Activated gamma-delta T cell (primary cell): ENCODE measurements around the gene ENO1.

Experiments
- DNase-seq: peaks from one replicate; lab custom pipeline; 2025; lab: John Stamatoyannopoulos, UW

The ENO1 gene

DNA sequence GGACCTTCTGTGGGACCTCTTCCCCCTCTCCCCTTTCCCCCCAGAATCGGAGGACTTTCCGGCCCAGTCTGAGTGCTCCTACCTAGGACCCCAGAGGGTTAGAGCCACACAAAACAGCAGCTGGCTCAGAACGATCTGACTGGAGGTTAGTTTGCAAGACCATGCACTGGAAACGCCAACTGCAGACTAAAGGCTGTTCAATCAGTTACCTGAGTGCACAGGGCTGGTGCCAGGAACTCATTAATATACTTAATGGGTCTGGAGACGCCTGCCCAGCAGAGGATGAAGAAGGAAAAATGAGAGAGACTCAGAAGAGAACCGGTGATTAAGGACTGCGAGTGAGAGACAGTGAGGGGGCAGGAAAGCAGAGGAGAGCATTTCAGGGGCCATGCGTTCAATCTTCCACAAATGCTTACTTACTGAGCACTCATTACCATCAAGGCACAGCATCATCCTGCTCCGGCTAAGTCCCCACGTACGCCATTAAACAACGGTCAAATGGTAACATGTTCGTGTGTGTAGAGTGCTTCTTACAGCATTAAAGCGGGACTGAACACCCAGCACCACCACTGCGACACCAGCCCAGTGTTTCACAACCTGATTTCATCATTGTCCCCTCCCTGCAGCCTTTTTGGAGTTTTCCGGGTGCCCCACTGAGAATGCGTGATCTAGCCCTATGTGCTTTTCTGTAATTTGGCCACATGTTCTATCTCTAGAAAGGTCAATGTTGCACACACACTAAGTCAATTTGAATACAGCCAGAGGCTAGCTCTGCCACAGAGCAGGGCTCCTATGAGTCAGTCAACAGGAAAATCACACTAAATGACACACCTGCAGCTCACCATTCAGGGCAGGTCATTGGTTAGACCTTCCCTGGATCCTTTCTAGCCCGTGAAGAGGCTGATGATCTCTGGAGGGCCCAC lies 7.6 kb downstream of the ENO1 start:
- DNase-seq = no peak

DNA sequence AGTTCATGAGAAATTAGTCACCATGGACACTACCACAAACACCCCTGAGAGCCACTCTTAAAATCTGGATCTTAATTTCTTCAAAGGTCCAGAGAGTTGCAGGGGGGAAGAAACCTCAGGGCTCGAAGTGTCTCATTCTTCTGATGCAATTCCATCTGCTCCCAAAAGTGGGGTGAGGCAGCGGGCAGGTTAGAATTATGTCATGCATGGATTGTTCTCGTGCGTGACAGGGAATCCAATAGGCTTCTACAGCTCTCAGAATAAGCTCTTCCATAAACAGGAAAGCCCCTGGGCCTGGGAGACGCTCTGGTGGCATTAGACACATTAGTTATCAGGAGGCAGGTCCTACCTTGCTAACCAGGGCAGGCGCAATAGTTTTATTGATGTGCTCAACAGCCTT lies 8.4 kb downstream of the ENO1 start:
- DNase-seq = no peak

DNA sequence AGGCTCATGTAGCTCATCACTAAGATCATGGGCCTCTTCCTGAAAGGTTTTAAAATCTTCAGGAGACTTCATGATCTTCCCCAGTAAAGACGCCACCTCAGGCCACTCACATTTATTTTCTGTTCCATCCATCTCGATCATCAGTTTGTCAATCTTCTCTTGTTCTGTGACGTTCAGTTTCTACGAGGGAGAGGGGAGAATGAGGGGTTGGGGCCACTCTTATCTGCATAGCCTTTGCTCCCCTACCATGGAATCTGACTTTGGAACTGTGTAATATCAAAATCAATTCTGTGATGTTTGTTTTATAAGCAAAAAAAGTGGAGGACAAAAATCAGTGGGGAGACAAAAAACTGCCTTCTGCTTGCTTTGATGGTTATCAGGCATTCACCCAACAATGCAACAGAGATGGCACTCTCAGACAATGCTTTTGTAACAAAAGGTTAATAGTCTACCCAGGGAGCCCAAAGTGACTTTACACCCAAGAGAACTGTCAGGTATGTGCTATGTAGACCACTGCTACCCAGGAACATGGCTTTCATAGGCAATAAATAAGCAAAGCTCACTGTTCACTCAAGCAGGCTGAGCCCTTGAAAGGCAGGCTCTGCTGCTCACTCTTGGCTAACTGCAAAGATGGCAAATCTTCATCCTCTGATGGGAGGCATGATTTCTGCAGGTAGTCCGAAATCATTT lies 10.5 kb downstream of the ENO1 start:
- DNase-seq = no peak

DNA sequence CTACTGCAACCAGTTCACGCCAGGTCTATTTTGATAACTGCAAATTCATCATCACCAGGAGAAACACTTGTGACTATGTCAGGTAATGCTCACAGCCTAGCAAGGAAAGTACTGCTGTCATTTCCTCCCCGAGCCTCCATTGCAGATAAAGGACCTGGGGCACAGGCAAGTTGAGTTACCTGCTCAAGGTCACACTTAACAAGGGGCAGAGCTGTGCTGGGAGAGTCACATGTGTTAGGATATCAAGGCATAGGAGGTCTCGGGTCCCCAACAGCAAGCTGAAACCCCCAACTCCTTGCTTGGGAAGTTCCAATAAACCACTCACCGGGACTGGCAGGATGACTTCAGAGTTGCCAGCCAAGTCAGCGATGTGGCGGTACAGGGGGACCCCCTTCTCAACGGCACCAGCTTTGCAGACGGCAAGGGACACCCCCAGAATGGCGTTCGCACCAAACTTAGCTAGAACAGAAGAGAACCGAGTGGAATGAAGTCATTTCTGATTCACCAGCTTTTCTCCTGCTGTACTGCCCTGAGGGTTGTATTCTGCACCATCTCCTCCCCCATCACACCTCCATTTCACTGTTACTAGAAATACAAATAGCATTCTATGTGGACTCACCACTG lies 11.6 kb downstream of the ENO1 start:
- DNase-seq = no peak

DNA sequence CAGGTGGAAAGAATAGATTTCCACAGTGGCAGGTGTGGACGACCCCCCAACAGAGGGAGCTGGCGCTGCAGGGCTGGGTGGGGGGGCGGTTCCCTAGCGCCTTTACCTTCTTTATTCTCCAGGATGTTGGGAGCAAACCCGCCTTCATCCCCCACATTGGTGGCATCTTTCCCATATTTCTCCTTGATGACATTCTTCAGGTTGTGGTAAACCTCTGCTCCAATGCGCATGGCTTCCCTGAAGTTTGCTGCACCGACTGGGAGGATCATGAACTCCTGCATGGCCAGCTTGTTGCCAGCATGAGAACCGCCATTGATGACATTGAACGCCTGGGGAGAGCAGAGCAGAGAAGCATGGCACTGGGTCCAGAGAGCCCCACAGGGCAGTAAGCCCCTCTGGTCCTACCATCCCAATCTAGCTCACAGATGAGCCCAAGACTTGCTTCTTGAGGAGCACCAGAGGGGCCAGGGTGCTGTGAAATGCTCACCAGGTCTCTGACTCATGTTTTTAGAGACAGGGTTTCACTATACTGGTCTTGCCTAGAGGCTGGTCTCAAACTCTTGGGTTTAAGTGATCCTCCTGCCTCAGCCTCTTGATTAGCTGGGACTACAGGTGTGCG lies 12.2 kb downstream of the ENO1 start:
- no peak for DNase-seq

DNA sequence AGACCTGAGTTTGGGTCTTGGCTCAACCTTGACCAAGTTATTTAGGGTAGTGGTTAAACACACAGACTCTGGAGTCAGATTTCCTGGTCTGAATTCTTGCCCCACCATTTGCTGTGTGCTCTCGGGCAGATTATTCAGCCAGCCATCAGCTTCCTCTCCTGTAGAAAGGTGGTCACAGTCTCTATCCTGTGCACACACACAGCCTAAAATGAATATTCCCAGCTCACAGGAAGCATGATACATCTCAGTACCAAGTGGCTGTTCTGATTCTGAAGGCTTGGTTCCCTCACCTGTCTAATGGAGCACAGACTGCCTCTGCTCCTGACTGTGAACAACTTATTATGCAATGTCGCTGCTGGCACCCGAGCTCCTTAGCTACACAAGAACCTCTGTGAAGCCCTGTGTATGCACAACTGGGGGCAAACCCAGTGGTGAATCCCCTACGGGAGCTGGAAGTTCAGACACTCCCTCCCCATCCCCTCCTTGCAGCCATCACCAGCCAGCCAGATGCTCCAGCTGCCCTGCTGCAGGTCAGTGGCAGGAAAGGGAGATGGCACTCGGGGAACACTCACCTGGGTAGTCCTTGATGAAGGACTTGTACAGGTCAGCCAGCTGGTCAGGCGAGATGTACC lies 13.7 kb downstream of the ENO1 start:
- no peak for DNase-seq

DNA sequence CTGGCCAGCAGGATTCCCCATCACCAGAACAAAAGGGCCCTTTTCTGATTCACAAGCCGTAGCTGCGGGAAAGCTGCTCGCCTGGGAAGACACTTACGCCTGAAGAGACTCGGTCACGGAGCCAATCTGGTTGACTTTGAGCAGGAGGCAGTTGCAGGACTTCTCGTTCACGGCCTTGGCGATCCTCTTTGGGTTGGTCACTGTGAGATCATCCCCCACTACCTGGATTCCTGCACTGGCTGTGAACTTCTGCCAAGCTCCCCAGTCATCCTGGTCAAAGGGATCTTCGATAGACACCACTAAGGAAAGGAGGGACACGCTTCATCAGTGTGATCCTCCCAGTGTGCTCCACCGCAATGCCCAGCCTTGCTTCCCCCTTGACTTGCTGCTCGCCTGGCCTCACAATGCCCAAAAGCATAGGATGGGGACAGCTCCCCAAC lies 14.7 kb downstream of the ENO1 start:
- DNase-seq = no peak

DNA sequence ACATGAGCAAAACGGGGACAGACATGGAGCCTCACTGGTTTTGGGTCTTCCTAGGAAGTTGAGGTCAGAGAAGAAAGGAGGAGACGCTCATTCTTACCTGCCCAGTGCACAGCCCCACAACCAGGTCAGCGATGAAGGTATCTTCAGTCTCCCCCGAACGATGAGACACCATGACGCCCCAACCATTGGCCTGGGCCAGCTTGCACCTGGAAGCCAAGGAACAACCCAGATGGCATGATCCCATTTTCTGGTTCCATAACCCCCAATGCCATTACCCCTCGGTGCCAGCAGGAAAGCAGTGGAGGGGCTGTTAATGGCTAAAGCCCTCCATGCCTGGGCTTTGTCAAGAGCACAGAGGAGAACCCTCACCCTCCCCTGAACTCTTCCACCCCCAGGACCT lies 15.3 kb downstream of the ENO1 start:
- no peak for DNase-seq

DNA sequence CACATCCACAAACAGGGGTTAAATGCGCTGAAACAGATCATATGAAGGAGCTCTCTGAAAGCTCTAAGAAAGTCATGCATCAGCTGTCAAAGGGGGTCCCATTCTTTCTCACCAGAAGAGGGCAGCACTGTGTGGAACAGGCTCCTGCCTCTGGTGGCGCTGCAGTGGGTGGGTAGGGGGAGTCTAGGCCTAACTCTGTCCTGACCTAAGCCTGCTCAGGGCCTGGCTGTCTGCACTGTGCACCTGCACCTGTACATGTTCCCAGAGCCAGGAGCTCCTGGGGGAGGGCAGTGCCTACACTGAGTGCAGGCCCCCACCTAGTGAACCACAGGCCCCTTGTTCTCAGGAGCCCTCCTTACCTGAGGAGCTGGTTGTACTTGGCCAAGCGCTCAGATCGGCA lies 16.0 kb downstream of the ENO1 start:
- DNase-seq = no peak

DNA sequence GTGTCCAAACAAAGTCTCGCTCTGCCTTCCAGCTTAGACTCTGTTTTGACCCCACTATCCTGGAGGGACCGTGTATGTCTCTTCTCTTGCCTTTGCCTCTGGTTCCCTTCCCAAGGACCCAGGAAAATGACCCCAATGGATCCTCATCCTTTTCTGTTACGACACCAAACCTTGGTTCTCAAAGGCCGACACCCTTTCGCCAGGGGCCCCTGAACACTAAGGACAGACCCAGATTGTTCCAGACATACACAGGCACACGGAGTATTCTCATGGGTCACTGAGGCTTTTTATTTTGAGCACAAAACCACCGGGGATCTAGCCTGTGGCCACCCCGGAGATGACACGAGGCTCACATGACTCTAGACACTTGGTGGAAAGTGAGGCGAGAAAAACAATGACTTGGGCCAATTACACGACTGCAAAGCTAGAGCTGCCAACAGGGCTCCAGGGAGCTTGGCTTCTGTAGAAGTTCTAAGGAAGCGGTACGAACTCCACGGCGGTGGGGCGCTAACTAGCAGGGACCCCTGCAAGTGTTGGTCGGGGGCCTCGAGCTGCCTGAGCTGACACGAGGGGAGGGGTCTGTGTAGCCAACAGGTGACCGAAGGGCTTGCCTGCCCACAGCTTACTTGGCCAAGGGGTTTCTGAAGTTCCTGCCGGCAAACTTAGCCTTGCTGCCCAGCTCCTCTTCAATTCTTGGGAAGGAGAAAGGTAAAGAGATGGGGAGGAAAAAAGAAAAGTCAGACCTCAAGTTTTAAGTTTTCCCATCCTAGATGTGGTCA lies 17.6 kb downstream of the ENO1 start:
- no peak for DNase-seq

DNA sequence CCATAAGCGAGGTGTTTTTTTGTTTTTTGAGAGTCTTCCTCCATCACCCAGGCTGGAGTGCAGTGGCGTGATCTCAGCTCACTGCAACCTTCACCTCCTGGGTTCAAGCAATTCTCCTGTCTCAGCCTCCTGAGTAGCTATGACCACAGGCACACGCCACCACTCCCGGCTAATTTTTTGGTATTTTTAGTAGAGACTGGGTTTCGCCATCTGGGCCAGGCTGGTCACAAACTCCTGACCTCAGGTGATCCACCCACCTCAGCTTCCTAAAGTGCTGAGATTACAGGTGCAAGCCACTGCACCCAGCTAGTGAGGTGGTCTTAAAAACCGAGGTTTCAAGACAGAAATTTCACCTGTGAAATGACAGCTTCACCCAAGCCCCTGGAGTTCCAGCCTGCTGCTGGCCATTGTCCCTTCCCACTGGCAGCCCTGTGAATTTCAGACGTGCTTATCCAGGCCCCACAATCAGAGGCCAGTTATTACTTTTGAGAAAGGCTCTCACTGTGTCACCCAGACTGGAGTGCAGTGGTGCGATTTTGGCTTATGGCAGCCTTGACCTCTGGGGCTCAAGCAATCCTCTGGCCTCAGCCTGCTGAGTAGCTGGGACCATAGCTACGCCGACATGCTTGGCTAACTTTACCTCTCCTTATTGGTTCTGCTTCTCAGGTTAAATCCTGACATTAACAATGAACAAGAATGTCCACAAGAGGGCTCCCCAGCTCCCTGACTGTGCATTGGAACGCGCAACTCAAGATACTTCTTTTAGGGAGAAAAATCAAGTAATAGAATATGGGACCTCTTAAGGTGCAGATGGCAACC lies 19.4 kb downstream of the ENO1 start:
- no peak for DNase-seq

DNA sequence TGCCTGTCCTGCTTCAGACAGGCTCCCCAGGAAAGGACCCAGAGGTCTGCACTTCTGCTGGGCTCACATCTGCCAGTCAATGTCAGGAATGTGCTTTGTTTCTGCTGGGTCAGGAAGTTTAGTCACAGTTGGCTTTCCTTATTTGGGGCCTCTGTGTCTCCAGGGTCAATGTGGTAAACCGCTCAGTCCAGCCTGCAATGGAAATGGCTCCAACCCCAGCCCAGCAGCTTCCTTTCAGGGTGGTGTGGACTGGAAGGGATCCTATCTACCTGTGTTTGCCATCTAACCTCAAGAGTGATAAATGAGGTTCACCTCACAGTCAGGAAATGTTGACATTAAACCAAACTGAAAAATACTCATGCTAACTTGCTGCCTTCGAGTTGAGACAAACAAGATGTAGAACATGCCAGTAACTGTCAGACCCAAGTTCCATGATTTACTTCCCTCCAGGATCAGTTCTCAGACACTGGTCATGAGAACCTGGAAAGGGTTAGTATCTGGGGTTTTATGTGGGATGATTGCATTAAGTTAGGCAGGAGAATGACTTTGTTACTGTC lies 20.3 kb downstream of the ENO1 start:
- DNase-seq = no peak

DNA sequence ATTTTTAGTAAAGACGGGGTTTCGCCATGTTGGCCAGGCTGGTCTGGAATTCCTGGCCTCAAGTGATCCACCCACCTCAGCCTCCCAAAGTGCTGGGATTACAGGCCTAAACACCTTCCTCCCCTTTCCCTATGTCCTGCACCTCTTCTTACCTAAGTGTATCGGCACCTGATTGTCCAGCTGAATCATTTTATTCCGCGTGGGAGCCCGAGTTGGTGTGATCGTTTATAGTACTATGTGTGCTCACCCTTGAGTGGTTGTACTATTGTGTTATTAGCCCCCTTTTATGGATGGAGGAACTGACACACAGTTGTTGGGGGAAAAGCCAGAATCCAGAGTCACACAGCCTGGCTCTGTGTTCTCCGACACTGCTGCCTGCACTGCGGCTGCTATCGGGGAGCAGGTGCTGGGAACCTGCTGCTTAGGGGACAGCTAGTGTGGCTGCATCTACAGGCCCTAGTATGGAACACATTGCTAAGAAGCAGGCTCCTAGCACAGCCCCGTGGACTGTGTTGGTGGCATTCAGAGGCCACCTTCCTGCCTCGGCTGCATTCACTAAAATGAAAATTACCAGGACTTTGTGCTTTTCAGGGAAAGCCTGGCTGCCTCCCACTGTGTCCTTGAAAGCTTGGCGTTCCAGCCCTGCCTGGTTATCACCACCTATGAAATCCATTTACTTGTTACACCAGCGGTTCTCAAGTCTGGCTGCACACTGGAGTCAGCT lies 21.6 kb downstream of the ENO1 start:
- DNase-seq = no peak

DNA sequence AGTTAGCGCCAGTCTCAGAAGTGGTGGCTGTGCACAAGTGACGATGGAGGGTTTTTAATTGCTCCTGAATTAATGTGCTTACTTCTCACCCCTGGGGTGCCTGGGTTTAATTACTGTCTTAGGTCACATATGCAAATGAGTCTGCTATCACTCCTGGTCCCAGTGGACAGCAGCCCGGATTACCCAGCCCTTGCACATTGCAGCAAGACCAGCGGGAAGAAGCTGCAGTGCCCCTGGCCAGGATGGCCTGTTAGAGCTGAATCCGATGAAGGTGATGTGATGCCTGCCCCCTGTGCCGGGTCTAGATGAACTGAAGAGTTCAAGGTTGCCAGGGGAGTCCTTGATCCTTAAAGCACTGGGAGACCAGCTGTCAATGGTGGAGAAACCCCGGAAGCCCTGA lies 24.2 kb downstream of the ENO1 start:
- DNase-seq = no peak

DNA sequence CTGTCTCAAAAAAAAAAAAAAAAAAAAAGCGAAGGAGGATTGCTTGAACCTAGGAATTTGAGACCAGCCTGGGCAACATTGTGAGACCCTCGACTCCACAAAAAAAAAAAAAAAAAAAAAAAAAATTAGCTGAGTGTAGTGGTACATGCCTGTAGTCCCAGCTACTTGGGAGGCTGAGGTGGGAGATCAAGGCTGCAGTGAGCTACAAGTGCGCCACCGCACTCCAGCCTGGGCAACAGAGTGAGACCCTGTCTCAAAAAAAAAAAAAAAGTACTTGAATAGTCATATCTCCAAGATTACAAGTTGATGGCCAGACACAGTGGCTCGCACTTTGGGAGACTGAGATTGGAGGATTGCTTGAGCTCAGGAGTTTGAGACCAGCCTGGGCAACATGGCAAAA lies 27.4 kb downstream of the ENO1 start:
- no peak for DNase-seq

DNA sequence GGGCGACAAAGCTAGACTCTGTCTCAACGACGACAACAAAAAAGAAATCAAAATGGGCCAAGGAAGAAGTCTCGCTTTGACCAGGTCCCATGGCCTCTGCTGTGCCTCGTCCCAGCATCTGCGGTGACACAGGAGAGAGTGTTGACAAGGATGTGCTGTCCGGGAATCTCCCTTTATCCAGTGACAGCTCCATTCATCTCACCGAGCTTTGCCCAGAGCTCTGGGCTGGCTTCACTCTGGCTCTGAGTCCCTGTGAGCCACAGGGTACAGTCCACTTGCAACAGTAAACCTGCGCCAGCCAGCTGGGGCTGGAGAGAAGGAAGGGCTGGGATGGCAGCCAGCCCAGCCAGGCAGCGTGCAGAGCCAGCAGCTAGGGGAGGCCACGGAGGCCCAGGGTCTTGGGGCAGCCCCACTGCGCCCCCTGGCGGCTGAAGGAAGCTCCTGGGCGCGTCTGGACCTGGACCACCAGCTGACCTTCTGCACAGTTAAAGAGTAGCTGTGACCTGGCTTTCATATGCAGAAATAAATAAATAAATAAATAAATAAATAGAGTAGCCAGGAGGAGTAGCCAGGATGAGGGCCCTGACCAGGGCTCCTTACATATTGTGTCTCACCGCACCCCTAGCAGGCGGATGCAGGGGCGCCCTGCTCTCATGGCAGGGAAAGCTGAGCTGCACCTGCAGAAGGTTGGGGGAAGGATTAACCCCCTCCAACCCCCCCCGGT lies 29.7 kb downstream of the ENO1 start:
- peak; percentile 36 for DNase-seq

DNA sequence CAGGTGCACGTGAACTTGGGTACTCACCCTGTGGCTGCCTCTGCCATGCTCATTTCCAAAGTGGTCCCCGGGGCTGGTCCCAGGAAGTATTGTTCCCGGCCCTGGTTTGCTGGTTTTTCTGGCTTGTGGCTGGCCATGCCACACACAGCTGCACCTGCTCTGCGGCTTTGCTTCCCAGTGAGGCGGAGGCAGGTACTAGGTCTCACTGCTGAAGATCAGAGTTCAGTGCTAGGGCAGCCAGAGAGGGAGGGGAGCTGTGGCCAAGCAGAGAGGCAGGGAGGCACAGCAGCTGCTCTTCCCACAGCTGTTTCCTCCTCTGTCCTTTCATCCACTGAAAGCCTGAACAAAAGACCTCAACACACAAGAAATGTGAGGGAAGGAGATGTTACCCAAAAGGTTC lies 30.5 kb downstream of the ENO1 start:
- no peak for DNase-seq

DNA sequence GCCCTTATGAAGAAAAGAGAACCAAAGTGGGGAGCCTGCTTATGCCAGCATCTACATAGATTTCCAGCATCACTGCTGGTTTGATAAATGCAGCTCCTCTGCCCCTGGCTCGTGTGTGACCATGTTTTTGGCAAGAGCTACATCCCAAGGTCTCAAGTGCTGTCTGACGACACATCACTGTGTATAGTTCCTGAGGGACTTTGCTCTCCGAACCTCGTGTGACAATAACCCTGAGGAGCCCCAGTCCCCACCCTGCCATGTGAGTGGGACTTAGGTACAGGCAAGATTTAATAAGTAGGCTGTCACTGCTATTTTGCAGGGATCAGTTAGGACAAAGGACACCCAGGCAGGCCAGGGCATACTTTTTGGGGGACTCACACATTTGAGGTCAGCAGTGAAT lies 32.2 kb downstream of the ENO1 start:
- no peak for DNase-seq
